ENCODE results near the gene INPP5E.

DNA sequence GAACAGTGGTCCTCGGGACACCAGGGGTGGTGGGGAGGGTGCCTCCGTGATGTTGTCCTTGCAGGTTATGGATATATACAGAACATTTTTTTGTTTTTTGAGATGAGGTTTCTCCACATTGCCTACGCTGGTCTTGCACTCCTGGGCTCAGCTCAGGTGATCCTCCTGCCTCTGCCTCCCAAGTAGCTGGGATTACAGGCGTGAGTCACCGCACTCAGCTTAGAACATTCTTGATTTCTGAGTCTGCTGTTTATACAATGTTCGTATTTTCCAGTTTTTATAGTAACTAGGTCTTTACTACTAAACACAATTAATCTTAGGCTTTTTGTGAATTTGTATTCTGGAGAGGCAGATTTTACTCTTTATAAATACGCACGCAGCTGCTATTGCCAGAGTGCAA lies 23.2 kb downstream of the INPP5E start:
- TF ChIP-seq, protein P1, sequence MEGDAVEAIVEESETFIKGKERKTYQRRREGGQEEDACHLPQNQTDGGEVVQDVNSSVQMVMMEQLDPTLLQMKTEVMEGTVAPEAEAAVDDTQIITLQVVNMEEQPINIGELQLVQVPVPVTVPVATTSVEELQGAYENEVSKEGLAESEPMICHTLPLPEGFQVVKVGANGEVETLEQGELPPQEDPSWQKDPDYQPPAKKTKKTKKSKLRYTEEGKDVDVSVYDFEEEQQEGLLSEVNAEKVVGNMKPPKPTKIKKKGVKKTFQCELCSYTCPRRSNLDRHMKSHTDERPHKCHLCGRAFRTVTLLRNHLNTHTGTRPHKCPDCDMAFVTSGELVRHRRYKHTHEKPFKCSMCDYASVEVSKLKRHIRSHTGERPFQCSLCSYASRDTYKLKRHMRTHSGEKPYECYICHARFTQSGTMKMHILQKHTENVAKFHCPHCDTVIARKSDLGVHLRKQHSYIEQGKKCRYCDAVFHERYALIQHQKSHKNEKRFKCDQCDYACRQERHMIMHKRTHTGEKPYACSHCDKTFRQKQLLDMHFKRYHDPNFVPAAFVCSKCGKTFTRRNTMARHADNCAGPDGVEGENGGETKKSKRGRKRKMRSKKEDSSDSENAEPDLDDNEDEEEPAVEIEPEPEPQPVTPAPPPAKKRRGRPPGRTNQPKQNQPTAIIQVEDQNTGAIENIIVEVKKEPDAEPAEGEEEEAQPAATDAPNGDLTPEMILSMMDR (IDR thresholded peaks at IDR 0.05), result no peak
- TF ChIP-seq EP300 (IDR thresholded peaks at IDR 0.05) (no peak), POLR2A (IDR thresholded peaks at IDR 0.05; ENCODE audit: low read depth) (no peak), POLR2AphosphoS5 (IDR thresholded peaks at IDR 0.05) (no peak)

Measured in esophagus muscularis mucosa (tissue), 4 donors.